Measurements from ENCODE around the gene SNX33. TPM values are rescaled to one million over a fixed set of nuclear protein-coding genes. Genes with fewer than 3 reads are reported as not detected.

Gene SNX33
- total RNA-seq, 2 experiments from 2014 or later: 0.09 to 0.38 TPM

- Histone ChIP-seq H2AFZ (ENCODE audit: low read length) (no peak overlapping the region), H3K4me2 (ENCODE audit: low read length) (no peak overlapping the region), H3K79me2 (ENCODE audit: insufficient read depth, low read depth, low read length) (no peaks in the 10 kb centered on the region), H4K20me1 (ENCODE audit: insufficient read depth, low read length) (no peaks in the 10 kb centered on the region), H3K9me3 (ENCODE audit: low read length) (no peaks in the 10 kb centered on the region), H3K9me2 (ENCODE audit: insufficient read depth, low read length) (no peaks in the 10 kb centered on the region), H3K4me1 (ENCODE audit: insufficient read depth, low read length, poor library complexity, severe bottlenecking) (no peaks in the 10 kb centered on the region), H3K4me3 (ENCODE audit: low read depth, low read length, poor library complexity, severe bottlenecking) (no peak overlapping the region), H3K27ac (ENCODE audit: low read depth, low read length, poor library complexity, severe bottlenecking) (no peak overlapping the region), H3K36me3 (ENCODE audit: insufficient read depth, low read length) (no peaks in the 10 kb centered on the region)
- intact Hi-C loops (cut with micrococcal nuclease; ENCODE audit: unreplicated experiment): no loop called here
- no peak for DNase-seq (ENCODE audit: low spot score)
- TF ChIP-seq EZH2phosphoT487 (IDR thresholded peaks at IDR 0.05; ENCODE audit: borderline replicate concordance, low read depth, low read length): no peak
- TF ChIP-seq, protein P1, sequence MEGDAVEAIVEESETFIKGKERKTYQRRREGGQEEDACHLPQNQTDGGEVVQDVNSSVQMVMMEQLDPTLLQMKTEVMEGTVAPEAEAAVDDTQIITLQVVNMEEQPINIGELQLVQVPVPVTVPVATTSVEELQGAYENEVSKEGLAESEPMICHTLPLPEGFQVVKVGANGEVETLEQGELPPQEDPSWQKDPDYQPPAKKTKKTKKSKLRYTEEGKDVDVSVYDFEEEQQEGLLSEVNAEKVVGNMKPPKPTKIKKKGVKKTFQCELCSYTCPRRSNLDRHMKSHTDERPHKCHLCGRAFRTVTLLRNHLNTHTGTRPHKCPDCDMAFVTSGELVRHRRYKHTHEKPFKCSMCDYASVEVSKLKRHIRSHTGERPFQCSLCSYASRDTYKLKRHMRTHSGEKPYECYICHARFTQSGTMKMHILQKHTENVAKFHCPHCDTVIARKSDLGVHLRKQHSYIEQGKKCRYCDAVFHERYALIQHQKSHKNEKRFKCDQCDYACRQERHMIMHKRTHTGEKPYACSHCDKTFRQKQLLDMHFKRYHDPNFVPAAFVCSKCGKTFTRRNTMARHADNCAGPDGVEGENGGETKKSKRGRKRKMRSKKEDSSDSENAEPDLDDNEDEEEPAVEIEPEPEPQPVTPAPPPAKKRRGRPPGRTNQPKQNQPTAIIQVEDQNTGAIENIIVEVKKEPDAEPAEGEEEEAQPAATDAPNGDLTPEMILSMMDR (conservative IDR thresholded peaks at IDR 0.05; ENCODE audit: low read length): no peak
- CTCF ChIA-PET (ENCODE audit: unreplicated experiment): no interaction called here
- POLR2A ChIA-PET: no interaction called here
- no TSS peak for BruUV-seq (replicated peaks)
These were observed 21.6 kb downstream of the SNX33 start for GRCh38 chr15:75669191-75669878.

- H3K9me2 ChIP-seq (ENCODE audit: insufficient read depth, low read length): no peaks in the 10 kb centered on the region
- H3K4me3 ChIP-seq (ENCODE audit: low read depth, low read length, poor library complexity, severe bottlenecking): no peak overlapping the region
- H3K27ac ChIP-seq (ENCODE audit: low read depth, low read length, poor library complexity, severe bottlenecking): no peak overlapping the region
- no peaks in the 10 kb centered on the region for H3K36me3 ChIP-seq (ENCODE audit: insufficient read depth, low read length)
- no peak overlapping the region for H2AFZ ChIP-seq (ENCODE audit: low read length)
- no peak for DNase-seq (ENCODE audit: low spot score)
- CTCF ChIA-PET (ENCODE audit: unreplicated experiment): no interaction called here
- H3K9me3 ChIP-seq (ENCODE audit: low read length): no peaks in the 10 kb centered on the region
- intact Hi-C loops (cut with micrococcal nuclease; ENCODE audit: unreplicated experiment): no loop called here
- H3K79me2 ChIP-seq (ENCODE audit: insufficient read depth, low read depth, low read length): no peaks in the 10 kb centered on the region
- POLR2A ChIA-PET: no interaction called here
- H3K4me1 ChIP-seq (ENCODE audit: insufficient read depth, low read length, poor library complexity, severe bottlenecking): no peaks in the 10 kb centered on the region
- no peak overlapping the region for H3K4me2 ChIP-seq (ENCODE audit: low read length)
- TF ChIP-seq, protein P1 (conservative IDR thresholded peaks at IDR 0.05; ENCODE audit: low read length): no peak
- no peak for TF ChIP-seq EZH2phosphoT487 (IDR thresholded peaks at IDR 0.05; ENCODE audit: borderline replicate concordance, low read depth, low read length)
- BruUV-seq (replicated peaks): no TSS peak
- no peaks in the 10 kb centered on the region for H4K20me1 ChIP-seq (ENCODE audit: insufficient read depth, low read length)
These were observed 22.1 kb downstream of the SNX33 start for GRCh38 chr15:75669879-75670212.

All from OCI-LY7 (cell line).